GM23338 (cell line): ENCODE results near the gene FAF1. TPM values are rescaled to one million over a fixed set of nuclear protein-coding genes. Genes with fewer than 3 reads are reported as not detected.
"Not testable (repeated sequence)": the region's sequence is repeated elsewhere in the genome, so short reads cannot be mapped to it uniquely, and the experiment has no call there.

ENCODE experiments used
- ATAC-seq: fragments of 200-7000 bp; cut with Tn5 transposase; 3 replicates; pipeline ENCODE4 v1.9.1; 2020
- DNase-seq: peaks from one replicate; pipeline ENCODE4 v3.0.0-alpha.2; 2015; ENCODE audit warnings: low spot score
- H2AFZ ChIP-seq: fragments of 200-600 bp; sonication (generic); 2 replicates; pipeline ENCODE4 v1.8.0; 2016; ENCODE audit warnings: antibody characterized with exemption, mild to moderate bottlenecking, moderate library complexity
- H3F3A ChIP-seq: fragments of 200-600 bp; sonication (generic); replicated peaks from 2 replicates; pipeline ENCODE4 v1.8.0; 2017; ENCODE audit warnings: antibody characterized with exemption, mixed run types, low read depth
- H3K27ac ChIP-seq: fragments of 200-600 bp; sonication (generic); 2 replicates; pipeline ENCODE4 v1.6.1; 2016; ENCODE audit warnings: low read depth
- H3K27me3 ChIP-seq: fragments of 200-600 bp; sonication (generic); 2 replicates; pipeline ENCODE4 v1.8.0; 2016; ENCODE audit warnings: mild to moderate bottlenecking, mixed run types, moderate library complexity; ENCODE audit not compliant: insufficient read depth
- H3K36me3 ChIP-seq: fragments of 200-600 bp; sonication (generic); 2 replicates; pipeline ENCODE4 v1.8.0; 2016; ENCODE audit warnings: mild to moderate bottlenecking; ENCODE audit not compliant: insufficient read depth
- H3K4me1 ChIP-seq: fragments of 200-600 bp; sonication (generic); 2 replicates; pipeline ENCODE4 v1.8.0; 2016; ENCODE audit warnings: mild to moderate bottlenecking, moderate library complexity; ENCODE audit not compliant: insufficient read depth
- H3K4me2 ChIP-seq: fragments of 200-600 bp; sonication (generic); 2 replicates; pipeline ENCODE4 v1.7.1; 2017; ENCODE audit warnings: mixed run types
- H3K4me3 ChIP-seq: fragments of 200-600 bp; sonication (generic); 2 replicates; pipeline ENCODE4 v1.6.1; 2016; ENCODE audit warnings: mixed run types
- H3K79me2 ChIP-seq: fragments of 200-600 bp; sonication (generic); replicated peaks from 2 replicates; pipeline ENCODE4 v1.8.0; 2017; ENCODE audit warnings: mild to moderate bottlenecking; ENCODE audit not compliant: insufficient read depth
- H3K9me2 ChIP-seq: fragments of 200-600 bp; sonication (generic); 2 replicates; pipeline ENCODE4 v1.8.0; 2017; ENCODE audit not compliant: insufficient read depth
- H4K20me1 ChIP-seq: fragments of 200-600 bp; sonication (generic); replicated peaks from 2 replicates; pipeline ENCODE4 v1.8.0; 2017; ENCODE audit warnings: mild to moderate bottlenecking; ENCODE audit not compliant: insufficient read depth
- H3K27ac Mint-ChIP-seq: 2 replicates; pipeline ENCODE4 v1.8.0; 2020; ENCODE audit warnings: inconsistent platforms, mild to moderate bottlenecking, moderate library complexity, mixed read lengths
- H3K27me3 Mint-ChIP-seq: 3 replicates; pipeline ENCODE4 v1.8.0; 2022; ENCODE audit warnings: low read depth, mild to moderate bottlenecking, moderate library complexity, mixed read lengths, inconsistent platforms; ENCODE audit not compliant: insufficient read depth, poor library complexity
- H3K36me3 Mint-ChIP-seq: 3 replicates; pipeline ENCODE4 v1.8.0; 2021; ENCODE audit warnings: low read depth, mild to moderate bottlenecking, inconsistent platforms, moderate library complexity, mixed read lengths
- H3K4me1 Mint-ChIP-seq: 3 replicates; pipeline ENCODE4 v1.8.0; 2020; ENCODE audit warnings: mild to moderate bottlenecking, inconsistent platforms, mixed read lengths
- H3K4me3 Mint-ChIP-seq: 3 replicates; pipeline ENCODE4 v1.8.0; 2021; ENCODE audit warnings: moderate library complexity, mild to moderate bottlenecking, inconsistent platforms, mixed read lengths
- H3K9me3 Mint-ChIP-seq: 3 replicates; pipeline ENCODE4 v1.8.0; 2020; ENCODE audit warnings: moderate library complexity, mild to moderate bottlenecking, inconsistent platforms, mixed read lengths
- CREB1 ChIP-seq: fragments of 250-450 bp; sonication (Bioruptor Pico); IDR thresholded peaks from 2 replicates; pipeline ENCODE4 v1.5.0; 2020; ENCODE audit warnings: low read depth, mild to moderate bottlenecking, moderate library complexity
- ETS1 ChIP-seq: IDR thresholded peaks from 2 replicates; pipeline ENCODE4 v1.6.1; 2016; ENCODE audit warnings: antibody characterized with exemption
- EZH2 ChIP-seq: fragments of 200-600 bp; sonication (generic); IDR thresholded peaks from one replicate; pipeline ENCODE4 v1.8.0; 2017; ENCODE audit warnings: antibody characterized with exemption, mild to moderate bottlenecking, low read depth; ENCODE audit not compliant: unreplicated experiment
- JUNB ChIP-seq: IDR thresholded peaks from one replicate; pipeline ENCODE4 v1.6.1; 2016; ENCODE audit warnings: antibody characterized with exemption; ENCODE audit not compliant: unreplicated experiment
- NANOG ChIP-seq: IDR thresholded peaks from 2 replicates; pipeline ENCODE4 v1.6.1; 2016; ENCODE audit warnings: antibody characterized with exemption, borderline replicate concordance
- POLR2AphosphoS5 ChIP-seq: IDR thresholded peaks from 2 replicates; pipeline ENCODE4 v1.6.1; 2016; ENCODE audit warnings: antibody characterized with exemption, low read depth
- REST ChIP-seq: IDR thresholded peaks from one replicate; pipeline ENCODE4 v1.6.1; 2018; ENCODE audit warnings: antibody characterized with exemption; ENCODE audit not compliant: unreplicated experiment
- STAT1 ChIP-seq: IDR thresholded peaks from one replicate; pipeline ENCODE4 v1.6.1; 2016; ENCODE audit warnings: antibody characterized with exemption; ENCODE audit not compliant: unreplicated experiment
- ZNF114 ChIP-seq: fragments of 250-450 bp; sonication (Bioruptor Pico); IDR thresholded peaks from 2 replicates; pipeline ENCODE4 v1.5.0; 2020; ENCODE audit warnings: mild to moderate bottlenecking, moderate library complexity
- ZNF331 ChIP-seq: fragments of 250-450 bp; sonication (Bioruptor Pico); IDR thresholded peaks from 2 replicates; pipeline ENCODE4 v1.5.0; 2020; ENCODE audit warnings: low read depth, mild to moderate bottlenecking, moderate library complexity
- ZNF462 ChIP-seq: fragments of 250-450 bp; sonication (Bioruptor Pico); IDR thresholded peaks from 2 replicates; pipeline ENCODE4 v1.5.0; 2020; ENCODE audit warnings: mild to moderate bottlenecking, moderate library complexity
- polyA plus RNA-seq: library from polyadenylated mRNA; unstranded; fragments of >200 nt; fragmentation: Nextera tagmentation; extraction: Ambion mirVana; gene quantifications from 2 replicates; pipeline ENCODE4 v1.2.1, GENCODE V29; 2016
- total RNA-seq: library from RNA; depleted of rRNA; stranded (reverse); fragments of >200 nt; shearing (Covaris generic); gene quantifications from 2 replicates; pipeline ENCODE4 v1.2.3, GENCODE V29; 2014
- TF ChIP-seq, protein P1 (sequence below), 2 experiments: fragments of 200-600 bp in 1 of 2; sonication (generic) in 1 of 2; conservative IDR thresholded peaks; 2 replicates each; pipeline versions ENCODE4 v1.5.1 to v1.6.1; 2016 to 2017; ENCODE audit warnings: antibody characterized with exemption in 2 of 2, low read depth in 2 of 2, mild to moderate bottlenecking in 2 of 2, moderate library complexity in 1 of 2

FAF1 gene
- total and polyA plus RNA-seq, 2 experiments from 2014 or later = 24.1 to 53.2 TPM

DNA sequence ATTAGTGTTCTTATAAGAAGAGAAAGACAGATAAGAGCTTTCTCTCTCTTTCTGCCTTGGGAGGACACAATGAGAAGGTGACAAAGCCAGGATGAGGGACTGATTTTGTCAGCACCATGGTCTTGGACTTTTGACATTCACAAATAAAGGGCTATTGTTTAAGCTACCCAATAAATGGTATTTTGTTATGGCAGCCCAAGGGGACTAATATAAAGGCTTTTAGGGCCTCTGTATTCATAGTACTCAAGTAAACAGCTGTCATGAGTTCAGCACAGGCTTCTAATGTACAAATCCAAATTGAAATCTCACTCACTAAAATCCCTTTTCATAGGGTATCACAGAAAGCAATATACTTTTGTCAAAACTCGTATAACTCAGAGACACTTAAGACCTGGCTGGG lies 242.7 kb downstream of the FAF1 start:
- Histone ChIP-seq H3K4me3 (no peak overlapping the region), H3K4me2 (no peak overlapping the region), H2AFZ (no peak overlapping the region), H3K27ac (no peak overlapping the region), H3F3A (no peaks in the 10 kb centered on the region), H3K79me2 (no peaks in the 10 kb centered on the region), H3K27me3 (no peaks in the 10 kb centered on the region), H3K36me3 (no peaks in the 10 kb centered on the region), H3K9me2 (no peaks in the 10 kb centered on the region), H4K20me1 (no peaks in the 10 kb centered on the region), H3K4me1 (peaks cover 14% of the 10 kb centered on the region)
- no peak overlapping the region for H3K27ac Mint-ChIP-seq
- no peak overlapping the region for H3K4me3 Mint-ChIP-seq
- H3K4me1 Mint-ChIP-seq = peaks cover 19% of the 10 kb centered on the region
- H3K27me3 Mint-ChIP-seq = peaks cover 2% of the 10 kb centered on the region
- no peak for ATAC-seq
- no peak for DNase-seq
- TF ChIP-seq CREB1 (CRISPR knock-in tag) = no peak
- TF ChIP-seq POLR2AphosphoS5 = no peak
- TF ChIP-seq ETS1 = no peak
- no peak for TF ChIP-seq ZNF114
- TF ChIP-seq EZH2 = no peak
- no peak for TF ChIP-seq ZNF462 (CRISPR knock-in tag)
- no peak for TF ChIP-seq ZNF331 (CRISPR knock-in tag)
- TF ChIP-seq STAT1 = no peak
- no peak for TF ChIP-seq JUNB
- TF ChIP-seq REST = no peak
- TF ChIP-seq NANOG = no peak
- TF ChIP-seq, protein P1, sequence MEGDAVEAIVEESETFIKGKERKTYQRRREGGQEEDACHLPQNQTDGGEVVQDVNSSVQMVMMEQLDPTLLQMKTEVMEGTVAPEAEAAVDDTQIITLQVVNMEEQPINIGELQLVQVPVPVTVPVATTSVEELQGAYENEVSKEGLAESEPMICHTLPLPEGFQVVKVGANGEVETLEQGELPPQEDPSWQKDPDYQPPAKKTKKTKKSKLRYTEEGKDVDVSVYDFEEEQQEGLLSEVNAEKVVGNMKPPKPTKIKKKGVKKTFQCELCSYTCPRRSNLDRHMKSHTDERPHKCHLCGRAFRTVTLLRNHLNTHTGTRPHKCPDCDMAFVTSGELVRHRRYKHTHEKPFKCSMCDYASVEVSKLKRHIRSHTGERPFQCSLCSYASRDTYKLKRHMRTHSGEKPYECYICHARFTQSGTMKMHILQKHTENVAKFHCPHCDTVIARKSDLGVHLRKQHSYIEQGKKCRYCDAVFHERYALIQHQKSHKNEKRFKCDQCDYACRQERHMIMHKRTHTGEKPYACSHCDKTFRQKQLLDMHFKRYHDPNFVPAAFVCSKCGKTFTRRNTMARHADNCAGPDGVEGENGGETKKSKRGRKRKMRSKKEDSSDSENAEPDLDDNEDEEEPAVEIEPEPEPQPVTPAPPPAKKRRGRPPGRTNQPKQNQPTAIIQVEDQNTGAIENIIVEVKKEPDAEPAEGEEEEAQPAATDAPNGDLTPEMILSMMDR (conservative IDR thresholded peaks at IDR 0.05; ENCODE audit: low read depth in 2 of 2) = no peak
- H3K9me3 Mint-ChIP-seq = no peaks in the 10 kb centered on the region; the same call in 2 of the 3 replicates
- H3K36me3 Mint-ChIP-seq = peaks cover 6% of the 10 kb centered on the region

DNA sequence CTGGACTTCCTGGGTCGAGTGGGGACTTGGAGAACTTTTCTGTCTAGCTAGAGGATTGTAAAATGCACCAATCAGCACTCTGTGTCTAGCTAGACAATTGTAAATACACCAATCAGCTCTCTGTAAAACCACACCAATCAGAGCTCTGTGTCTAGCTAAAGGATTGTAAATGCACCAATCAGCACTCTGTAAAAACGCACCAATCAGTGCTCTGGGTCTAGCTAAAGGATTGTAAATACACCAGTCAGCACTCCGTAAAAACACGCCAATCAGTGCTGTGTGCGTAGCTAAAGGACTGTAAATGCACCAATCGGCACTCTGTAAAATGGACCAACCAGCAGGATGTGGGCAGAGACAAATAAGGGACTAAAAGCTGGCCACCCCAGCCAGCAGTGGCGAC lies 243.6 kb downstream of the FAF1 start:
- H3K27ac Mint-ChIP-seq, H4K20me1 ChIP-seq, H3K9me3 Mint-ChIP-seq, H3K36me3 ChIP-seq, H3K4me2 ChIP-seq, DNase-seq, ATAC-seq, H3K27me3 Mint-ChIP-seq, H3F3A ChIP-seq, H2AFZ ChIP-seq, H3K27ac ChIP-seq, H3K4me3 ChIP-seq, H3K9me2 ChIP-seq, H3K36me3 Mint-ChIP-seq, H3K79me2 ChIP-seq, H3K4me3 Mint-ChIP-seq, H3K27me3 ChIP-seq: not testable (repeated sequence)
- H3K4me1 ChIP-seq = peaks cover 14% of the 10 kb centered on the region
- peaks cover 19% of the 10 kb centered on the region for H3K4me1 Mint-ChIP-seq
